TTC549 (cell line): ENCODE results near the gene XRCC3.

ENCODE experiments used
- FAIRE-seq: peaks from 2 replicates; lab custom pipeline; 2012; peaks lifted over from hg19 to GRCh38; lab: Jason Lieb, UNC

The XRCC3 gene

GRCh38 chr14:103738701-103739451, 23.6 kb upstream of the XRCC3 start:
- FAIRE-seq: no peak

DNA sequence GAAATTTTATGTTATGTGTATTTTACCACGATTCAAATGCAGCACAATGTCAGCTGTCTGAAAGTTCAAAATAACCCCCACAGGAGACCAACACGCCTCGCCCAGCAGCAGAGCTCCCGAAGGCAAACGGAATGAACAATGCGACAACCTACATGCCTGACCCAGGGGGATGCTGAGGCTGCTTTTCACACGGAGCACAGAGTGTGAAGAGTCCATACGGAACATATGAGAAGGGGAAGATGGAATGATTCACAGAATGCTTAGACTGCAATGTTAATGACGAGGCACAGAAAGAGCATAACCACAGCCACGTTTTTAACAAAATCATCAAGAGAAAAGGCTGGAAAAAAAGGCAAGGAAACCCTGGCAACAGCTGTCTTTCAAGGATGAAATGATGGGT, 22.9 kb upstream of the XRCC3 start:
- no peak for FAIRE-seq

- FAIRE-seq: no peak
Observed at GRCh38 chr14:103737432-103738045, 22.3 kb upstream of the XRCC3 start.

DNA sequence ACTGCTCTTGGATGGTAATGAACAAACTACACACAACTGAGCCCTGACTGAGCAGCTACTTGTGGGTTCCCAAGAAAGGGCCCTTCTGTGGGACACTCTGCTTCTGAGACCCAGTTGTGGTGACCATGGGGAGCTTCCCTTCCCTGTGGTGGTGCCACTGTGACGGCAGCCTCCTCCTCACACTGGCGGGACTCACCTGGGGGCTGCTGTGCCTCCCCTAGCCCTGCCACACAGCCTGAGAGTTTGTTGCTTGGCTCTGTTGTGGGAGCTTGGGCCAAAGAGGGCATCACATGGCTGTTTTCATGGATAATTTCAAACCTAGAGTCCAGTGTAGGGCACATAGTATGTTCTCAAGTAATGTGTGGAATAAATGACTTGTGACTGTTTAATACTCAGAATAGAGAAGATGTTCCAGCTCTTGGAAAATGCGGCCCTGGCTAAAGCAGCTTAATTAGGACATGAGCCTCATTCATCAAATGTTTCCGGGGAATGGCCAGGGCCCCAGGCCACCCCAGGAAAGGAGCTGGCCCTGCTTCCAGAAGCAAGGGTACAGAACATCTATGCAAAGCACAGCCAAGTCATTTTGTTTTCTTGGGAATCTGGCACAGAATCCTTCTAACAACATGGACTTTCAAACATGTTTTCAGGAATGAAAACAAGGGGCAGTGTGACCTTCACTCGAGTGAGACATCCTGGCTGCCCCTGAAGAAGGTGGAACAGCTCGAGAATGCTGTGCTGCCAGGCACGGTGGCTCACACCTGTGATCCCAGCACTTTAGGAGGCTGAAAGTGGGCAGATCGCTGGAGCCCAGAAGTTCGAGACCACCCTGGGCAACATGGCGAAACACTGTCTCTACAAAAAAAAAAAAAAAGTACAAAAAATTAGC, 21.5 kb upstream of the XRCC3 start:
- FAIRE-seq: no peak

- FAIRE-seq: no peak
Observed at GRCh38 chr14:103735815-103736545, 20.7 kb upstream of the XRCC3 start.

DNA sequence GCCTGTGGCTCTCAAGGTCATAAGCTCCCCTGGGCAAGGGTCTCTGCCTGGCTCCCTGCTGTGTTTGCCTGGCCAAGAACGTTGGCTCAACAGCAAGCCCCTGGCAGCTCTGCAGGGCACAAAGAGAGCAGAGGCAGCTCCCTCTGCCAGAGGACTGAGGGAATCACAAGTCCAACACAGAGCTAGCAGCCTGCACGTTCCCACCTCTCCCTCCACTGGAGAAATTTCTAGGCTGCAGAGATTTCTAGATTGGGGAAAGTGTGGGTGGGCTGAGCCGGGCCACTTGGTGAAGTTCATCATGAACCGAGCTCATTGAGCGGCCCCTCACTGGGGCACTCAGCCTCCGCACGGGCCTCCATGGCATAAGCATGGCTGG, 20.2 kb upstream of the XRCC3 start:
- FAIRE-seq: no peak

- FAIRE-seq: no peak
Observed at GRCh38 chr14:103735022-103735421, 19.8 kb upstream of the XRCC3 start.

- no peak for FAIRE-seq
Observed at GRCh38 chr14:103734081-103734888, 19.0 kb upstream of the XRCC3 start.

GRCh38 chr14:103733651-103734050, 18.4 kb upstream of the XRCC3 start:
- FAIRE-seq: no peak

- FAIRE-seq: no peak
Observed at GRCh38 chr14:103732868-103733620, 17.8 kb upstream of the XRCC3 start.

DNA sequence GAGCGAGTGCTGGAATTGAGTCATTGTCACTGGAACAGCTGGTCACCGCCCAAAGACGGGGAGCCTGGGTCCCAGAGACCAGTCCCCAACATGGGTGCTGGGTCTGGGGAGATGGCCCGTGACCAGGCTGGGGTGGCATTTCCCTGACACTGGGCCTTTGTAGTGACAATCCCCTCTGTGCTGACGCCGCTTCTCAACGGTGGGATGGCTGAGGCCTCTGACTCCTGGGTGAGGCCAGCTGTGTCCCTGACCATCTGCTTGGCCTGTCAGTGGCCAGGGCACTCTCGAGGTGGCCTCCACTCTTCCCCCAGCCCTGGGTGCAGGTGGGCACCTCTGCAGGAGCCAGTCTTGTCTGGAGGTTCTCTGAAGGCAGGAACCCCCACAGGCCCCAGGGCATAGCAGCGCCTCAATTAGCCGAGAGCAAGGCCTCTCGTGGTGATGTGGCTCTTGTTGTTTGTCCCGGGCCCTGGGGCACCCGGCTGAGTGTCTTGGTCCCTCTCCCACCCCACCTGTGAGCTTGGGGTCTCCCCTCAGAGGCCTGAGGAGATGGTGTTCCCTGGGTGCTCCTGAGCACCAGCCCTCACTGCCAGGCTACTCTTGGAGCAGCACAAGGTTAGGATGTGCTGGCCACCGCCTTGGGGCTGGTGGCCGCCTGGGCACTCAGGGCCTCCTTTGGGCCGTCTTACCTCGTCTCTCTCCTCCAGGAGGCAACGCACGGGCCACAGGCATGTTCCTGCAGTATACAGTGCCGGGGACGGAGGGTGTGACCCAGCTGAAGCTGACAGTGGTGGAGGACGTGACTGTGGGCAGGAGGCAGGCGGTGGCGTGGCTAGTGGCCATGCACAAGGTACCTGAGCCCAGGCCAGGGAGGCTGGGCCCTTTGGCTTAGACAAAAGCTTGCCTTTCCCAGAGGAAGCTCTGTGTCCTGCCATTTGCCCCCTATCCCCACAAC, 16.9 kb upstream of the XRCC3 start:
- FAIRE-seq: no peak

- no peak for FAIRE-seq
Observed at GRCh38 chr14:103731481-103731880, 16.2 kb upstream of the XRCC3 start.

DNA sequence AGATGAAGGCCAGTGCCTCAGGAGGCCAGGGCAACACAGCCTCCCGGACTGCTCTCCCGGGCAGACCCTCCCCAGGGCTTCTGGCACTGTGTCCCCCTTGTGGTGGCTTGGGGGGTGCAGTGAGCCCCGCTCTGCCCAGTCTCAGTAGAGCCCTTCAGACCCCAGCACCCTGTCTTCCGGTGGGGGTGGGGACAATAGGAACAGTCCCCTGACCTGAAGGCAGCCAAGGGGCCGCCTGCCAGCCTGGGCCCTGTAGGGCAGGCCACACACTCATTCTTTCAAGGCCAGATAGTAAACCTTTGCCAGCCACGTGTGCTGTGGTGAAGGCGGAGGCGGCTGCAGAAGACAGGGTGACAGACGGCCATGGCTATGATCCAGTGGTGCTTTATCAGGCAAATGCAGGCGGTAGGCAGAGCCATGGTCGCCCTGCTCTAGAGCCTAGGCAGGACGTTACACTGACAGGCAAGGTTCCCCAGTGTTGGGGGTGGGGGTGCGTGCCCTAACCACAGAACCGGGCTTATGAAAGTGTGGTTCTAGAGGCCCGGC, 15.3 kb upstream of the XRCC3 start:
- FAIRE-seq: no peak

DNA sequence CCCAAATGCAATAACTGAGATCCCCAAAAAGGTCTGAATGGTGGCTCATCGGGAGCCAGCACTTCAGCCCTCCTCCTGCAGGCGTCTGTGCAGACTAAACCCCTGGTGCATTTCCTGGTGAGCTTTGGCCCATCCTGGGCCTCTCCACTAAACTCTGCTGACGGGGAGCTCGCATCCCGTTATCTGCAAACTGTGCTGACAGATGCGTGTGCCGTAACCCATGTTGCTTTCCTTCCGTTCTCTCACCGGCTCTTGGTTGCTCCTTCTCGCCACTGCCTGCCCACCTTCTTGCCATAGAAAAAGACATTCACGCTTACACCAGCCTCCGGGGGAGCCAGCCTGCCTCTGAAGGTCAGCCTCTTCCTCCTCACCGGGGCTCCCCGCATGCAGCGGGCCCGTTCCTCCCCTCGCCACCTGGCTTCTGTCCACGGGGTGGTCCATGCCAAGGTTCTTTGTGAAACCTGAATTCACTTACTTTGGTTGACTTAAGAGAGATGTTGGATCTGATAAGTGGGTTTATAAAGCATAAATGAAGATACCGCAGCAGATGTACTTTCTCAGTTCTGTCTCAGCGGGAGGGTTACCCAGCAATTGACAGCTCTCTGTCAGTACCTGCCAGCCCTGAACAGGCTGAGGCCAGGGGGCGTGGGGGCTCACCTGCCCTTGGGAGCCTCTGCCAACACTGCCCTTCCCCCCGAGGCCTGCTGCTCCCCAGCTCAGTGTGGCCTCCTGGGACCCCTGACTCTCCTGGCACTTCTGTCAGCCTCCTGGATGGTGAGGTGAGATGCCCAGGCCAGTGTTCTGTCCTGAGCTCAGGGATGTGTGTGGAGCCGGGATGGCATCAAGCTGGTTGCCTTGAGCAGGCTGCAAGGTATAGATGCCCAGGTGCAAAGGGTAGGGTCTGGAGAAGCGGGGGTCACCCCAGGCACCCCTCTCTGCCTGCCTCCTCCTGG, 14.5 kb upstream of the XRCC3 start:
- no peak for FAIRE-seq

DNA sequence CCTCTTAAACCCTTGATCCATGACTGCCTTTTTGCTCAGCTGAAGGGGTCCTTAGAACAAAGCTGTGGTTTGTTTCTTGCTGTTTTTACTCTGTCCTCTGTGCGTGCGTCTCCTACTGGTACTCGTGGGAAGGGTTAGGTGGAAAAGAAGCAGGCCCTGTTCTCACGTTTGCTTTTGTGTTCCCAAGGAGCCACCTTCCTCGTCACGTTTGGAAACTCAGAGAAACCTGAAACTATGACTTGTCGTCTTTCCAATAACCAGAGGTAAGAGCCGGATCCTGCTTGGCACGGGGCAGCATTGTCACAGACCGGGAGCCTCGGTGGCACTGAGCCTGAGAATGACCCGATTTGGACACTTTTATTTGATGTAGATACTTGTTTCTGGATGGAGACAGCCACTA, 13.5 kb upstream of the XRCC3 start:
- no peak for FAIRE-seq

DNA sequence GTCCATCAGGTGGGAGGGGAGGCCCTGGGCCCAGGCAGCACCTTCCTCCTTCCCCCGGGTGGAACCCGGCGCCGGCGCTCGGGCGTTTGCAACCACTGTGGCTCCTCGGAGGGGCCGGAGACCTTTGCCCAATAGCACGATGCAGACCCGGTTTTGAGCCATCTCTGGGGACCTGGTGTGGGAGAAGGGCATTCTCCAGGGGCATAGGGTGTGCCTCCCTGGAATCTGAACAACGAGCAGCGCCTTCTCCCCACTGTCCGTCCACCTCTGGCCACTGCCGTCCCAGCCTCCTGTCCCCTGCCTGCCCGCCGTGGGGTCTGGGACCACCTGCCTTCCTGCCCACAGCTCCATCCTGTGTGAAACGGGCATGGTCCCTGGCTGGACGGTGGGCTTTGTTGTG, 12.9 kb upstream of the XRCC3 start:
- no peak for FAIRE-seq

DNA sequence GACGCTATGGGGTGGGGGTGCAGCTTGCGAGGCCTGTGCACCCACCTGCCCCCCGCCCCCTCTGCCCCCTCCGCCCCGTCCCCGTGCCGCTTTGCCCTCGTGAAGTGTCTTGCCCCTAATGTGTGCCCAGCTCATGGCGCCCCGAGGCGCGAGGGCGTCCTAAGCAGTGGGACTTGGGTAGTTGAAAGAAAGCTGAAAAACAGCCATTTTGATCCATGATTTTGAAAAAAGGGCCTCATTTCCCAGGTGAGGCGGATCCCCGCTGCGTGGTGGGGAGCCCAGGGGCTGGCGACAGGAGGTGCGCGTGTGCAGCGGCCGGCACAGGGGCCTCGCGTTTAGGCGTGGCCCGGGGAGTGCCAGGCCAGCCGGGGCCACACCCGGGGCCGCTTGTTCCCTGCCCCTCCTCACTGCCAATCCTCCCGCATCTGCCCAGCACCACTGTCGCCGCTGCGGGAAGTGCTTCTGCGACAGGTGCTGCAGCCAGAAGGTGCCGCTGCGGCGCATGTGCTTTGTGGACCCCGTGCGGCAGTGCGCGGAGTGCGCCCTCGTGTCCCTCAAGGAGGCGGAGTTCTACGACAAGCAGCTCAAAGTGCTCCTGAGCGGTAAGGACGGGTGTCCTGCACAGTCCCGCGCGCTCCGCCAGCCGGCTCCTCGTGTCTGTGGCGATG, 12.2 kb upstream of the XRCC3 start:
- FAIRE-seq: no peak

GRCh38 chr14:103726474-103726873, 11.2 kb upstream of the XRCC3 start:
- FAIRE-seq: no peak
